ENCODE data around the gene VPS45. TPM values are rescaled to one million over a fixed set of nuclear protein-coding genes. Genes with fewer than 3 reads are reported as not detected.

The VPS45 gene
- total RNA-seq, 1 experiment from 2014 or later: 47.8 TPM

DNA sequence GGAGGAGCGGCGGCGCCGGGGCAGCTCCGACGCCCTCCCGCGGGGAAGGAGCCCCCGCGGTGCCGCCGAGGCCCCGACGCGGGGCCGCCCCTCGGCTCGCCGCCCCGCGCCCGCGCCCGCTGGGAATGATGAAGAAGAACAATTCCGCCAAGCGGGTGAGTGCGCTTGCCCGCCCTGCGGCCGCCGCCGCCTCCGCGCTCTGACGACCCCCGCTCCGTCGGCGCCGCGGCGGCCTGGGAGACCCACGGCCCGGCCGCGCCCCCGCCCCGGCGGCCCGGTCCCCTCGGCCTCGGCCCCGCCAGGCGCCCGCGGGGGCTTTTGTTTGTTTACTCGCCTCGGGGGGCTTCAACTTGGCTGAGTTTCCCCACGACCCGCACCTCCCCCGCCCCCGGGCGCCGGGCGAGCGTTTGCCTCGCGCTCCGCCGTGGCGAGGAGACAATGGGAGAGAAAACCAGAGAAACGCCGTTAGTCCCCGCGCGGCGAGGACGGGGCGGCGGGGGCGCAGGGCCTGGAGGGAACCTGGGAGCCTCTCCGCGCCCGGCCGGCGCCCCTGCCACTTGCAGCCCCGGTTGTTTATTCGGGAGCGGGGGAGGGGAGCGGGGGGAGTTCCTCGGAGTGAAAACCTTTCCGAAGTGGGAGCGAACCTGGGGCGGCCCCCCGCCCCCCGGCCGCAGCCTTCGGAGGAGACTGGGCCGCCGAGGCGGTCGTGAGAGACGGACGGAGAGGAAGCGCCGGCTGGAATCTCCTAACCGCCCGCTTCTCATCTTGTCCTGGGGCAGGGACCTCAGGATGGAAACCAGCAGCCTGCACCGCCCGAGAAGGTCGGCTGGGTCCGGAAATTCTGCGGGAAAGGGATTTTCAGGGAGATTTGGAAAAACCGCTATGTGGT lies 82.8 kb downstream of the VPS45 start:
- Histone ChIP-seq H3K27me3 (ENCODE audit: low read length) (no peaks in the 10 kb centered on the region), H3K27ac (ENCODE audit: low read length) (no peak overlapping the region), H3K9me2 (replicated peaks; ENCODE audit: low read length) (no peaks in the 10 kb centered on the region), H3K9ac (ENCODE audit: low read length) (peak overlapping the region; percentile 23; the same call in 1 of the 2 replicates), H3F3A (ENCODE audit: low read length, unreplicated experiment) (peaks cover 4% of the 10 kb centered on the region), H3K9me3 (ENCODE audit: low read length) (no peaks in the 10 kb centered on the region), H3K79me2 (ENCODE audit: low read length) (no peaks in the 10 kb centered on the region), H3K36me3 (ENCODE audit: low read depth, low read length) (no peaks in the 10 kb centered on the region), H3K4me3 (ENCODE audit: low read length) (peak overlapping the region; percentile 69), H2AFZ (ENCODE audit: low read length) (peak overlapping the region; percentile 52; the same call in 1 of the 2 replicates), H3K4me1 (ENCODE audit: insufficient read depth, low read length) (peaks cover 9% of the 10 kb centered on the region; the same call in 1 of the 2 replicates), H3K4me2 (ENCODE audit: low read length) (peak overlapping the region; percentile 79), H4K20me1 (ENCODE audit: low read length) (no peaks in the 10 kb centered on the region)
- TF ChIP-seq, protein P1, sequence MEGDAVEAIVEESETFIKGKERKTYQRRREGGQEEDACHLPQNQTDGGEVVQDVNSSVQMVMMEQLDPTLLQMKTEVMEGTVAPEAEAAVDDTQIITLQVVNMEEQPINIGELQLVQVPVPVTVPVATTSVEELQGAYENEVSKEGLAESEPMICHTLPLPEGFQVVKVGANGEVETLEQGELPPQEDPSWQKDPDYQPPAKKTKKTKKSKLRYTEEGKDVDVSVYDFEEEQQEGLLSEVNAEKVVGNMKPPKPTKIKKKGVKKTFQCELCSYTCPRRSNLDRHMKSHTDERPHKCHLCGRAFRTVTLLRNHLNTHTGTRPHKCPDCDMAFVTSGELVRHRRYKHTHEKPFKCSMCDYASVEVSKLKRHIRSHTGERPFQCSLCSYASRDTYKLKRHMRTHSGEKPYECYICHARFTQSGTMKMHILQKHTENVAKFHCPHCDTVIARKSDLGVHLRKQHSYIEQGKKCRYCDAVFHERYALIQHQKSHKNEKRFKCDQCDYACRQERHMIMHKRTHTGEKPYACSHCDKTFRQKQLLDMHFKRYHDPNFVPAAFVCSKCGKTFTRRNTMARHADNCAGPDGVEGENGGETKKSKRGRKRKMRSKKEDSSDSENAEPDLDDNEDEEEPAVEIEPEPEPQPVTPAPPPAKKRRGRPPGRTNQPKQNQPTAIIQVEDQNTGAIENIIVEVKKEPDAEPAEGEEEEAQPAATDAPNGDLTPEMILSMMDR (conservative IDR thresholded peaks at IDR 0.05; ENCODE audit: low read depth, low read length): no peak
- no peak for TF ChIP-seq EZH2 (IDR thresholded peaks at IDR 0.05; ENCODE audit: low read length, unreplicated experiment)
- TF ChIP-seq EZH2phosphoT487 (IDR thresholded peaks at IDR 0.05; ENCODE audit: borderline replicate concordance, low read length): no peak
- ATAC-seq (no peak), DNase-seq (no peak)
- no TSS peak for BruUV-seq (replicated peaks)
- CTCF ChIA-PET: no interaction called here
- intact Hi-C loops (cut with micrococcal nuclease): no loop called here
- POLR2A ChIA-PET (ENCODE audit: unreplicated experiment): interaction anchor here (0.6 to 0.7 kb wide), 4 partner anchors 66 to 263 kb away, joined by 4 to 15 read pairs (median 9); no protein-coding TSS in a partner anchor

DNA sequence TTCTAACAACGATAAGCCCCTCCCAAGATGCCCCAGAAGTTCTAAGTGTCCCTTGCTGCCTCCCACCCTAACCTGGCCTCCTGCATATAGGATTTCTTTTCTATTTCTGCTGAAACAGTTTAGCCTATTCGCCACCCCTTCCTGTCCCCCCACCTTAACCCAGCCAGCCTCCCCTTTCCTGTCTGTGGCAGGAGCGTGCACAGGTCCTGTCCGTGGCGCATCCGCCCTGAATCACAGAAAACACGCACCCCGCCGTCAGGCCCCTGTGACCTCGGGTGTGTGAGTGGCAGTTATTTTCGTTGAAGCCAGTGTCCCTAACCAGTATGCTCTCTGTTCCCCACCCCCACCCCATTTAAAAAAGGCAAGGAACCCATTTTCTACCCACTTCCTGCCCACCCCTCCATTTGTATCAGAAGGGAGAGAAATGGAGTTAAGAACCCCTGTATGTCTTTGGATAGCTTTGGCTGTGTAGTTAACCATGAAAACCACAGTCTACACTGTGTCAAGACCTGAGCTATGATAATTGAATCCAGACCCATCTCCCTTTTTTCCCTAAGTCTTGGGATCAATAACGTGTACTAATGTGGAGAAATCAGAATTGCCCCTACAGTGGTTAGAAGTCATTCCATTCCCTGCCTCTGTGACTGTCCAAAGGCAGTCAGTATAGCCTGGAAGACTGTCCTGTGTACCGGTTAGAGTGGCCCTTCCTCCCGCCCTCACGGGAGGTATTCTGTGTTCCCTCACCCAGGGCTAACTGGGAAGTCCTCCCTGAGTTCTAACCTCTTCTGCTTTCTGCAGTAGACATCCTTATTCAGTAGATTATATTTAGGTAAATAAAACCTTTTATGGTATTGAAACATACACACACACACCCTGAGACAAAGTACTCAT lies 84.0 kb downstream of the VPS45 start:
- no peaks in the 10 kb centered on the region for H3K27me3 ChIP-seq (ENCODE audit: low read length)
- peak overlapping the region; percentile 79; the same call in 1 of the 2 replicates for H3K4me2 ChIP-seq (ENCODE audit: low read length)
- no peak overlapping the region for H3K9ac ChIP-seq (ENCODE audit: low read length)
- H3K27ac ChIP-seq (ENCODE audit: low read length): no peak overlapping the region
- H3K36me3 ChIP-seq (ENCODE audit: low read depth, low read length): no peaks in the 10 kb centered on the region
- TF ChIP-seq EZH2phosphoT487 (IDR thresholded peaks at IDR 0.05; ENCODE audit: borderline replicate concordance, low read length) (no peak), EZH2 (IDR thresholded peaks at IDR 0.05; ENCODE audit: low read length, unreplicated experiment) (no peak)
- TF ChIP-seq, protein P1 (conservative IDR thresholded peaks at IDR 0.05; ENCODE audit: low read depth, low read length): no peak
- no peak for ATAC-seq
- no peak overlapping the region for H3K4me3 ChIP-seq (ENCODE audit: low read length)
- no peaks in the 10 kb centered on the region for H3K9me2 ChIP-seq (replicated peaks; ENCODE audit: low read length)
- H4K20me1 ChIP-seq (ENCODE audit: low read length): no peaks in the 10 kb centered on the region
- intact Hi-C loops (cut with micrococcal nuclease): no loop called here
- peaks cover 4% of the 10 kb centered on the region for H3F3A ChIP-seq (ENCODE audit: low read length, unreplicated experiment)
- TSS peak; percentile 36 for BruUV-seq (replicated peaks)
- H3K79me2 ChIP-seq (ENCODE audit: low read length): no peaks in the 10 kb centered on the region
- H3K4me1 ChIP-seq (ENCODE audit: insufficient read depth, low read length): peaks cover 9% of the 10 kb centered on the region; the same call in 1 of the 2 replicates
- ChIA-PET CTCF (no interaction called here), POLR2A (ENCODE audit: unreplicated experiment) (no interaction called here)
- no peaks in the 10 kb centered on the region for H3K9me3 ChIP-seq (ENCODE audit: low read length)
- DNase-seq: no peak
- no peak overlapping the region for H2AFZ ChIP-seq (ENCODE audit: low read length)

Measured in PC-3 (cell line).